B cell (primary cell): ENCODE measurements around the gene NTHL1. TPM values are rescaled to one million over a fixed set of nuclear protein-coding genes. Genes with fewer than 3 reads are reported as not detected.

Experiments
- ATAC-seq: fragments of 200-7000 bp; cut with Tn5 transposase; one replicate; pipeline ENCODE4 v1.10.0; 2021; ENCODE audit warnings: low read depth, mild to moderate bottlenecking, moderate number of reproducible peaks, moderate library complexity
- CTCF ChIA-PET: fragments of 350-600 bp; sonication (Branson Sonifier 250); formaldehyde crosslinking; loops from one replicate; lab custom pipeline; 2021; ENCODE audit warnings: antibody characterized with exemption, inconsistent platforms; lab: Charles Lee
- POLR2A ChIA-PET: fragments of 350-600 bp; sonication (Branson Sonifier 250); formaldehyde crosslinking; loops from one replicate; lab custom pipeline; 2021; ENCODE audit warnings: antibody characterized with exemption; lab: Charles Lee
- DNase-seq: peaks from one replicate; pipeline ENCODE4 v3.0.0; 2013
- H2AFZ ChIP-seq: 2 replicates; pipeline ENCODE4 v1.6.1; 2012; ENCODE audit warnings: mild to moderate bottlenecking, low read depth, low read length; ENCODE audit not compliant: insufficient read depth, poor library complexity, severe bottlenecking
- H3K27ac ChIP-seq, 2 donors: 1 replicate in 1 of 2; 2 replicates in 1 of 2; pipeline ENCODE4 v1.5.1; 2012 to 2013; ENCODE audit warnings: low read length in 2 of 2, mild to moderate bottlenecking in 2 of 2, moderate library complexity in 1 of 2
- H3K27me3 ChIP-seq, 4 experiments: fragments of 200-600 bp in 1 of 4; sonication (generic) in 1 of 4; replicated peaks in 1 of 4; 1 replicate in 2 of 4; 2 replicates in 2 of 4; pipeline versions ENCODE4 v1.6.1 to v1.7.0; 2013 to 2016; ENCODE audit warnings: low read length in 3 of 4, mild to moderate bottlenecking in 2 of 4, mixed read lengths in 1 of 4, moderate library complexity in 1 of 4; ENCODE audit not compliant: insufficient read depth in 4 of 4, control insufficient read depth in 3 of 4; ENCODE audit errors: control extremely low read depth in 1 of 4
- H3K36me3 ChIP-seq, 2 experiments: replicated peaks in 1 of 2; 1 replicate in 1 of 2; 2 replicates in 1 of 2; pipeline versions ENCODE4 v1.6.1 to v1.7.1; 2013; ENCODE audit warnings: low read length in 1 of 2; ENCODE audit not compliant: insufficient read depth in 2 of 2, control insufficient read depth in 1 of 2; ENCODE audit errors: control extremely low read depth in 1 of 2, extremely low read depth in 1 of 2
- H3K4me1 ChIP-seq, 2 donors: fragments of 200-600 bp in 1 of 2; sonication (generic) in 1 of 2; 1 replicate in 1 of 2; 2 replicates in 1 of 2; pipeline versions ENCODE4 v1.5.1 to v1.6.1; 2013 to 2017; ENCODE audit warnings: low read length in 2 of 2; ENCODE audit not compliant: control insufficient read depth in 2 of 2, insufficient read depth in 2 of 2
- H3K4me2 ChIP-seq: replicated peaks from 2 replicates; pipeline ENCODE3; 2012; ENCODE audit warnings: mild to moderate bottlenecking, low read depth, low read length; ENCODE audit not compliant: poor library complexity, severe bottlenecking
- H3K4me3 ChIP-seq, 5 experiments: fragments of 200-600 bp in 1 of 5; sonication (generic) in 1 of 5; 1 replicate in 3 of 5; 2 replicates in 2 of 5; pipeline versions ENCODE4 v1.5.1 to v1.7.0; 2011 to 2016; ENCODE audit warnings: low read length in 4 of 5, mild to moderate bottlenecking in 4 of 5, low read depth in 2 of 5, control low read depth in 1 of 5, moderate library complexity in 1 of 5; ENCODE audit not compliant: insufficient read depth in 1 of 5; ENCODE audit errors: control extremely low read depth in 1 of 5, extremely low read depth in 1 of 5
- H3K79me2 ChIP-seq: fragments of 200-600 bp; sonication (generic); one replicate; pipeline ENCODE4 v1.6.0; 2016; ENCODE audit warnings: low read length; ENCODE audit not compliant: control insufficient read depth, insufficient read depth
- H3K9ac ChIP-seq: fragments of 200-600 bp; sonication (generic); 2 replicates; pipeline ENCODE4 v1.6.1; 2017; ENCODE audit warnings: mild to moderate bottlenecking, low read length, moderate library complexity
- H3K9me3 ChIP-seq, 3 donors: one replicate each; pipeline versions ENCODE4 v1.6.1 to v1.7.1; 2013; ENCODE audit warnings: low read length in 2 of 3; ENCODE audit not compliant: control insufficient read depth in 2 of 3, insufficient read depth in 1 of 3; ENCODE audit errors: control extremely low read depth in 1 of 3
- H4K20me1 ChIP-seq: 2 replicates; pipeline ENCODE4 v1.6.0; 2012; ENCODE audit warnings: mild to moderate bottlenecking, low read length; ENCODE audit not compliant: insufficient read depth, control insufficient read depth, poor library complexity, severe bottlenecking
- H3K27ac Mint-ChIP-seq: one replicate; pipeline ENCODE4 v1.8.0; 2021; ENCODE audit warnings: mixed read lengths
- H3K27me3 Mint-ChIP-seq: one replicate; pipeline ENCODE4 v1.8.0; 2021; ENCODE audit warnings: mixed read lengths
- H3K4me1 Mint-ChIP-seq: one replicate; pipeline ENCODE4 v1.8.0; 2021; ENCODE audit warnings: mixed read lengths
- H3K4me3 Mint-ChIP-seq: one replicate; pipeline ENCODE4 v1.8.0; 2021; ENCODE audit warnings: mixed read lengths
- H3K9me3 Mint-ChIP-seq: one replicate; pipeline ENCODE4 v1.8.0; 2022; ENCODE audit warnings: mixed read lengths; ENCODE audit not compliant: insufficient read depth
- EZH2 ChIP-seq: IDR thresholded peaks from 2 replicates; pipeline ENCODE4 v1.6.1; 2012; ENCODE audit warnings: borderline replicate concordance, low read depth, mild to moderate bottlenecking, moderate library complexity, low read length; ENCODE audit not compliant: insufficient read depth, poor library complexity, severe bottlenecking
- WGBS: methylation state at CpG from one replicate; pipeline ENCODE4 v1.1.5; 2013; ENCODE audit warnings: missing lambda C conversion rate; ENCODE audit not compliant: insufficient coverage; 5-methylcytosine and 5-hydroxymethylcytosine counted together
- intact Hi-C: fragments of 100-400 bp; cut with micrococcal nuclease; formaldehyde crosslinking; loops from one replicate; pipeline ENCODE4 v1.10.0; 2022
- polyA plus RNA-seq: library from polyadenylated mRNA; depleted of rRNA; stranded (reverse); fragments of >200 nt; gene quantifications from 2 replicates; pipeline ENCODE4 v1.2.3, GENCODE V29; 2012
- total RNA-seq, 2 donors: library from RNA; stranded (reverse); fragments of 120-200 nt in 1 of 2; gene quantifications; 1 replicate in 1 of 2; 2 replicates in 1 of 2; pipeline versions ENCODE4 v1.2.3 to v1.2.4, GENCODE V29; 2013 to 2022
- TF ChIP-seq, protein P1 (sequence below): fragments of 200-600 bp; IDR thresholded peaks from one replicate; pipeline ENCODE4 v1.8.0; 2022; ENCODE audit warnings: antibody characterized with exemption, mild to moderate bottlenecking

NTHL1 gene
- total and polyA plus RNA-seq, 2 donors (not counting 1 experiment from before 2014, with no cell fraction given), result 17.5 to 27.6 TPM

DNA sequence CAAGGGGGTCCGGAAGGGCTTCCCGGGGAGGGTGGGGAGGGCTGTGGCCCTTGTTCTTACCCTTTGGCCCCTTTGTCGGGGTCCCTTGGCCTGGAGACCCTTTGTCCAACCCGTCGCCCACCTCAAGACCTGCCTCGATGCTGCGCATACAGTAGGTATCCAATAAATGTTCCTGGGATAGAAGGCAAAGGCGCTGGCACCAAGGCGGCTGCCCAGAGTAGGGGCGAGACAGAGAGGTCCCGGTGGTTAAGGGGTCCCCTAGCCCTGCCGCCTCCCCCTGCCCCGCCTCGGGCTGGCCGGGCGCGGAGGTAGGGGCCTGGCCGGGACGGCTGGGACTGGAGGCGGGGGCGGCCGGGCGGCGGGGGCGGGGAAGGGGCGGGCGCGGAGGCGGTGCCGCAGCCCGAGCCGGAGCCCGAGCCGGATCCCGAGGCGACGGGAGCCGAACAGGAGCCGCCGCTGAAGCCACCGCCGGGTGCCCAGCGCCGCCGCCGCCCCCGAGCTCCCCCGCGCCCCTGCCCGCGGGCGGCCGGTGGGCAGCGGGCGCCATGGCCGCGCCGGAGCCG, 21.1 kb downstream of the NTHL1 start, which contains the start of gene NHERF2:
TSS of gene NHERF2 (plus strand) at position 442 of the 563 bp plus-strand sequence. CDS start at position 546, 104 bp downstream.
- Histone ChIP-seq H2AFZ (peak within 1 kb of the TSS; percentile 69), H3K36me3 (no peaks in the 10 kb centered on the region), H3K4me3 (peak within 1 kb of the TSS in 3 of 5 experiments; percentile 37 to 48 (median 44)), H3K9me3 (peaks cover 0 to 4% (median 0%) of the 10 kb centered on the region in 3 donors), H3K4me1 (peaks cover 24 to 26% of the 10 kb centered on the region in 2 donors), H3K9ac (peak within 1 kb of the TSS; percentile 52), H3K27me3 (peaks cover 0 to 45% (median 19%) of the 10 kb centered on the region in 4 experiments), H3K4me2 (peak within 1 kb of the TSS; percentile 94), H4K20me1 (no peaks in the 10 kb centered on the region), H3K27ac (no peak within 1 kb of the TSS), H3K79me2 (no peaks in the 10 kb centered on the region)
- 12% methylated on average over 59 of the region's 59 CpGs for WGBS
- ChIA-PET POLR2A (no interaction called here), CTCF (interaction anchor here (2.1 to 2.2 kb wide), 2 partner anchors 21 to 129 kb away, joined by 6 read pairs; partner anchors contain the start of genes NTHL1, TRAF7 and TSC2)
- intact Hi-C loops, result loop anchor here (10.0 kb wide), 2 partner anchors 228 to 478 kb away; partner anchors contain the start of gene ECI1
- ATAC-seq (peak; percentile 12), DNase-seq (peak; percentile 35)
- peak within 1 kb of the TSS; percentile 53 for H3K27ac Mint-ChIP-seq
- peaks cover 15% of the 10 kb centered on the region for H3K27me3 Mint-ChIP-seq
- H3K4me1 Mint-ChIP-seq, result peaks cover 18% of the 10 kb centered on the region
- peak within 1 kb of the TSS; percentile 85 for H3K4me3 Mint-ChIP-seq
- no peak for TF ChIP-seq EZH2
- TF ChIP-seq, protein P1, sequence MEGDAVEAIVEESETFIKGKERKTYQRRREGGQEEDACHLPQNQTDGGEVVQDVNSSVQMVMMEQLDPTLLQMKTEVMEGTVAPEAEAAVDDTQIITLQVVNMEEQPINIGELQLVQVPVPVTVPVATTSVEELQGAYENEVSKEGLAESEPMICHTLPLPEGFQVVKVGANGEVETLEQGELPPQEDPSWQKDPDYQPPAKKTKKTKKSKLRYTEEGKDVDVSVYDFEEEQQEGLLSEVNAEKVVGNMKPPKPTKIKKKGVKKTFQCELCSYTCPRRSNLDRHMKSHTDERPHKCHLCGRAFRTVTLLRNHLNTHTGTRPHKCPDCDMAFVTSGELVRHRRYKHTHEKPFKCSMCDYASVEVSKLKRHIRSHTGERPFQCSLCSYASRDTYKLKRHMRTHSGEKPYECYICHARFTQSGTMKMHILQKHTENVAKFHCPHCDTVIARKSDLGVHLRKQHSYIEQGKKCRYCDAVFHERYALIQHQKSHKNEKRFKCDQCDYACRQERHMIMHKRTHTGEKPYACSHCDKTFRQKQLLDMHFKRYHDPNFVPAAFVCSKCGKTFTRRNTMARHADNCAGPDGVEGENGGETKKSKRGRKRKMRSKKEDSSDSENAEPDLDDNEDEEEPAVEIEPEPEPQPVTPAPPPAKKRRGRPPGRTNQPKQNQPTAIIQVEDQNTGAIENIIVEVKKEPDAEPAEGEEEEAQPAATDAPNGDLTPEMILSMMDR, result no peak
- no peaks in the 10 kb centered on the region for H3K9me3 Mint-ChIP-seq
